Suppressor macrophage treated with lipopolysaccharide for 1 hour (primary cell): ENCODE results near the gene PTPRB.

Experiments
- DNase-seq, 3 donors: peaks; one replicate each; pipeline ENCODE4 v3.0.0-alpha.2; 2020 to 2022

PTPRB gene

DNA sequence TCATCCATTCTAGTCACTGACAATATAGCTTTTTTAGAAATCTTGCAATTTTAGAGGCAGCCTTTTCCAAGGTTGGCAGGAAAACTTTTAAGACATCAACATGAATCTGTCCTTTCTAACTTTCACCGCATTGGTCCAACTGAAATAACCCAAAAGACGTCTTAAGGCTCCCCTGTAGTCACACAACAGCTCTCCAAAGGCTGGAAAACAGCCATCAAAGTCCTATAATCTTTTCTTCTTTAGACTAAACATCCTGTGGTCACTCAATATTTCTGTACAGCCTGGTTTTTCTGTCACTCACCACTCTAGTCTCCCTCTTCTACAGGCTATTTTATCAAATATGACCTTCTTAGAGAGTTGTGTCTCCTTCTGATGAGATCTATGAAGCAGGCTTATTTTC, 4.5 kb upstream of the PTPRB start:
- DNase-seq: no peak

DNA sequence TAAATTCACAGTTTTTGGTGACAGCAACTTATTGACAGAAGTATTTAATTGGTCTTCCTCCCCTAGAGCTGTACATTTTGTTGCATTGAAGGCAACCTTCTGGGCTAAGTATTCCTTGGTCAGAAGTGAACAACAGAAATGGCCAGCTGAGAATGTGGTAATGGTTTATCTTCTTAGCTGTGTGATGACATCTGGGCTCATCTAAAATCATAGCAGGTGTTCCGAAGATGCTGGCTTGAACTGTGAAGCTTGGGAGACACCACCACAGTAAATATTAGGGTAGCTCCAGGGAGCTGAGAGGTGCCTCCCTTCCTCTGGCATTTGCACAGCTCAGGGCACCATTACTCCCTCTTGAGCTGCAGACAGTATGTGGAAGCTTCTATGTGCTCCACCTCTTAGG, 3.7 kb upstream of the PTPRB start:
- no peak for DNase-seq

DNA sequence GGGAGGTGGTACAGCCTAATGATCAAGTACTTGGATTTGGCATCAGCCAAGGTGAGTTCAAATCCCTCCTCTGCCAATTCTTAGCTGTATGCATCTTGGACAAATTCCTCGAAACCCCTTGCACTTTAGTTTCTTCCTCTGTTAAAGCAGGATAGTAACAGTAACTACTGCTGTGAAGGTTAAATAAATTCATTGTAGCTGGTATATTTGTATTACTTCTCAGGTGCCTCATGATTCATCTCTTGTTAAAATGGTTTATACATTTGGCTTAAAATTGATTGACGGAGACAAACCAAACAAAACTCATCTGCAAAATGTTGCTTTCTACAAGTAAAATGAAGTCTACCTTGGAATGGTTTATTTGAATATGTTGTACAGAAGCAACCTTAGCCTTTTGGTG, 2.3 kb upstream of the PTPRB start:
- no peak for DNase-seq

DNA sequence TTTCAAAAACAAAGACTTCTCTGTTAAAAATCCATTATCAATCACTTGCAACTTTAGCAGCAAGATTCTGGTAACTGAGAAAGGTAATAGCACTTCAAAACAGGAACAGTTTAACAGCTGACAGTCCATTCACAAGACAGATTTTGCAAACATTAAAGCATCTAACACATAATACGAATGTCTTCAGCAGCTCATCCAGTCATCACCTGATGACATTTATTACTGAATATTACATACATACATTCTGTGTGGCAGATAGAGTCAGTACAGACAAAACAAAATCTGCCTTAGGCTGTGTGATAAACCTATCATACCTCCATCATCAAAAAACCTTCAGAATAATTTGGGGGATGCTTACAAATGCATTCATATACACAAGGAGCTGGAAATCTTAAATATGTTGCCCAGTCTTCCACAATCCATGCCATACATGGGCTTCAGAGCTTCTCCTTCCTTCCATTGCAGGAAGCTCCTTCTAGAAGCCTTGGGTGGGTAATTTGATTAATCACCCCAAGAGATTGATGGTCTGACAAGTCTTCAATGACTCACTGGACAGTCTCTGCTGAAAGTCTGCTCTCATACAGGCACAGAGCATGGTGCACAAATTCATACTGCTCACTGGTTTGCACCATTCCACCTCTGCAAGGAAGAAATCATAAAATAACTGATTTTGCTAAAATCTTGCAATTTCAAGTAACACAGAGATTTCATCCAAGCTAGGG, 1.6 kb upstream of the PTPRB start:
- no peak for DNase-seq

DNA sequence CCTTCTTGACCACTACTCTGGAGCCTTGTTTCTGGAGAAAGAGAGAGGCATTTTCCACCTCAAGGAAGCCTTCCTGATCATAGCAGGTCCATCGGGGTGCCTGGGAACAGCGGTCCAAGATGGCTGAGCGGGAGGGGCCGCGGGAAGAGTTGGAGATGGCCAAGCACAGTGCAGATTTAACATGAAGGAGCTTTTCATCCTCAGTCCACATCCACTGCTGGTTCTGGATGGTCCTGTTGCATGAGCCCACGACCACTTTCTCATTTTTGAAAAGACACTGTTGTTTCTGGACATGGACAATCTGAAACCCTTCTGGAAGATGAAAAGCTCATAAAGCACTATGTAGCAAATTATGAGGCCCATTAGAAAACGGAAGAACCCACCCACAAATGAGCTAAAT, 1.5 kb downstream of the PTPRB start:
- no peak for DNase-seq

DNA sequence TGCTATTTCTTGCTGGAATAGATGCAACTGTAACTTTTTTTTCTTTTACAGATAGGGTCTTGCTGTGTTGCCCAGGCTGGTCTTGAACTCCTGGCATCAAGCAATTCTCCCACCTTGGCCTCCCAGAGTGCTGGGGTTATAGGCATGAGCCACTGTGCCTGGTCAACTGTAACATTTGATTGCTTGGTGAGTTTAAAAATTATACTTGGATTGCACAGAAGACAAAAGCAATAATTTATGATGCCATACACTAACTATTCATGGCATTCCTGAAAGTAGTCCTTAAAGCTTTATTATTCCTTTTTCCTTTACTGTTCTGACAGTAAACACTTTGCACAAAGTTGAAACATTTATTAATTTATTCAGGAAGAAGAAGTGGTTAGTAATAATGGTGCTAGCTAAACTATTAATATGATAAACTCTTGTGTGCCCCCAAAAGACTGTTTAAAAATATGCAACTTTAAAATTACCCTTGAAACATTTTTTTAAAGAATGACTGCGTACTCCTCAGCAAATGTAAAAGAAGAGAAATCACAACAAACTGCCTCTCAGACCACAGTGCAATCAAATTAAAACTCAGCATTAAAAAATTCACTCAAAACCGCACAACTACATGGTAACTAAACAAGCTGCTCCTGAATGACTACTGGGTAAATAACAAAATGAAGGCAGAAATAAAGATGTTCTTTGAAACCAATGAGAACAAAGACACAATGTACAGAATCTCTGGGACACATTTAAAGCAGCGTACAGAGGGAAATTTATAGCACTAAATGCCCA, 8.3 kb downstream of the PTPRB start:
- DNase-seq: no peak

DNA sequence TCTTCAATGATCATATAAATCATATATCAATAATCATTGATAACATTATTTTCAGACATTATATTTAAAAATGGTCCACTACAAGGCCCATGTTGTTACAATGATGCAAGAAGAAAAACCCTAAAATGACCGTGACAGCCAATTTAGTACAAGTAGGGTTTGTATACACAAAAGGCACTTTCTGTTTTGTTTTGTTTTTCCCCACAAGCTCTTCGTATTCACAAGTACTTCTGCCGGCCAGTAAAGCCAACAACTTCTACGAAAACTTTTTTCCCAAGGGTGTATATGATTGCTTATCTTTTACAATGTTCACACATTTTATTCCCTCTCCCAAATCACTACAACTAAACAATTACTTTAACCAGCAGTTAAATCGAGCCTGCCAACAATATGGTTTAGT, 9.6 kb downstream of the PTPRB start:
- no peak for DNase-seq

DNA sequence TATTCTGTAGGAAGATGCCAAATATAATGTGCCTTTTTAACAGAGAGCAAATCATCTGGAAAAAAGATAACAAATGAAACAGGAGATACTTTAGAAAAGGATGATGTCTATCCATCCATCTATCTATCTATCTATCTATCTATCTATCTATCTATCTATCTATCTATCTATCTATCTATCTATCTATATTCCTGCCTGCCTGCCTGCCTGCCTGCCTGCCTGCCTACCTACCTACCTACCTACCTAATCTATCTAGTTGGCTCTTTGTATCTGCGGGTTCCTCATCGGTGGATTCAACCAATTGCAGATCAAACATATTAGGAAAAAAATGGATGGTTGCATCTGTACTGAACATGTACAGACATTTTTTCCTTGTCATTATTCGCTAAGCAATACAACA, 11.0 kb downstream of the PTPRB start:
- DNase-seq: no peak

DNA sequence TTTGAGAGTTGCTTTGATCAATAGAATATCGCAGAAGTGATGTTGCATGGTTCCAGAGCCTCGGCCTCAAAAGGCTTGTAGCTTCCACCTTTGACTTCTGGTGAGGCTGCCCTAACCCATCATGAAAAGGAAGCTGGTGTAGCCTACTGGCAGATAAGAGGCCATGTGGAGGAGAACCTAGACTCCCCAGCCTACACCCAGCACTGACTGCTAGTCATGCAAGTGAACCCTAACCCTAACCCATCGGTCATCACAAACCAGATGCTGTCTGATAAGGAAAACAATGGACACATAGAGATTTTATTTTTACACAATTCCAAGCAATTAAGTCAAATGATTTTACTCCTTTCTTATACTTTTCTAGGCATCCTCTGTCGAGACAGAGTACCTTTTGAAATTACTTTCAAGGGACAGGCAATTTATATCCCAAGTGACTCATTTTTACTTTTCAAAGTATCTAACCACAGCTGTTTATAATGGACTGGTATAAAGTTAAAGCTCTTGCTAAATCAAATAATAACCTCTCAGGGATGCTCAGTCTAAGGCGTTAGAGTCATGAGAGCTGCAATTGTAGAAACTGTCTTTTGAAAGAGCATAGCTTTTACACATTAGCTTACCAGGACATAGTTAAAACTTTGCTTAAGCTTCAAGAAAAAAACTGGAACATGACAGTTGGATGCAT, 17.6 kb downstream of the PTPRB start:
- DNase-seq: no peak

DNA sequence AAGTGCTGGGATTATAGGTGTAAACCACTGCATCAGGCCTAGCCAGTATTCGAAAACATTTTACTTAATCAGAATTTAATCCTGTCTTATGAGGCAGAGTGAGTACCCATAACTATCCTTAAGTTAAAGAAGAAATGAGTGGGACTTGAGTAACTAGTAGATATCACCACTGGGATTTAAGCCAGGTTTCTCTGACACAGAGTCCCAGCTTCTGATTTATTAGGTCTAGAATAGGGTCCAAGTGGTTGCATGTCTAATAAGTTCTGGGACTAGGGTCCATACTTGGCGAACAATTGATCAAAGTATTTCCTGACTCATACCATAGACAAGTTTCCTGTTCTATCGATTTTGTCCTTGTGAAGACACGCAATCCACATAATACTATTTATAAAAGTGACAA, 18.9 kb downstream of the PTPRB start:
- no peak for DNase-seq

DNA sequence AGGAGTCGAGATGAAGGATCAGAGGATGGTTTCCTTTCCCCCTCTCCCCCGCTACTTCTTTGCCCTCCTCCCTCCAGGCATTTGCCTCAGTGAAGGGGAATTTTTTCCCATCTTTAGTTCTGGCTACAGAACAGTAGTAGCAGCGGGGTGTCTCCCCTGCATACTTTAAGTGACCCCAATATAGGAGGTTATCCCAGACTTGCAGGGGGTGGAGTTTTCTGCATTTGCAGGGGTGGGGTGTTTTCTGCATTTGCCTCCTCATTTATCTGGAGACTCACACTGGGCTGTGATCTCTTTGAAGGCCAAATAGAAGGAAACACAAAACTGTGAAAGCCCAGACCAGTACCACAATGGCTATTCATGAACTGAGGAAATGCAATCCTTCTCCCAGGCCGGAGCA, 19.8 kb downstream of the PTPRB start:
- no peak for DNase-seq

DNA sequence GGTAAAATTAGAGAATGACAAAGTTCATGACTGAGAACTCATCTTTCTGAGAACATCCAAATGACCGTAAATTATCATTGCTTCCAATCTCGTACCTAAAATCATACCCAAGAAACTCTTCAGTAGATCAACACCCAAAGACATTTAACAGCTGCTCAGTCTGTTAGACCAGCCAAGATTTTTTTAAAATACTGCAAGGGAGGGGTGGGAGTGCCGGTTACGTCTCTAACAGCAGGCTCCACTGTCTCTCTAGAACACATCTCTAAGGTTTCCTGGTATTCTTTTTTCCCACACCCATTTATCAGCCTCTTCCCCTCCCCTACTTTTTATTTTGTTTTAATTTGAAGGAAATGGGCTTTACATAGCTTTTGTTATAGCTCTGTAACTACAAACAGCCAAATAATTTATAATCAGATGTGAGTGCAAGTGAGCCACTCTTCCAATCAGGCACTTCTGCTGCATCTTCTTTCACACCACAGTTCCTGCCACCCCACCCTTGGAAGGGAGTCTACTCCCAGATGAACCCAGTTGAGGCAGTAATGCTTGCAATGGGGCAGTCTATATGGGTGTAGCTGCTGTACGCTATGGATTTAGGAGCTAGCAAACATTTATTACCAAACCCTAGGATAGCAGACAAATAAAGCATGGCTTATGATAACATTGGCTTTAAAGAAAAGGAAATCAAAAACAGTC, 21.9 kb downstream of the PTPRB start:
- no peak for DNase-seq

DNA sequence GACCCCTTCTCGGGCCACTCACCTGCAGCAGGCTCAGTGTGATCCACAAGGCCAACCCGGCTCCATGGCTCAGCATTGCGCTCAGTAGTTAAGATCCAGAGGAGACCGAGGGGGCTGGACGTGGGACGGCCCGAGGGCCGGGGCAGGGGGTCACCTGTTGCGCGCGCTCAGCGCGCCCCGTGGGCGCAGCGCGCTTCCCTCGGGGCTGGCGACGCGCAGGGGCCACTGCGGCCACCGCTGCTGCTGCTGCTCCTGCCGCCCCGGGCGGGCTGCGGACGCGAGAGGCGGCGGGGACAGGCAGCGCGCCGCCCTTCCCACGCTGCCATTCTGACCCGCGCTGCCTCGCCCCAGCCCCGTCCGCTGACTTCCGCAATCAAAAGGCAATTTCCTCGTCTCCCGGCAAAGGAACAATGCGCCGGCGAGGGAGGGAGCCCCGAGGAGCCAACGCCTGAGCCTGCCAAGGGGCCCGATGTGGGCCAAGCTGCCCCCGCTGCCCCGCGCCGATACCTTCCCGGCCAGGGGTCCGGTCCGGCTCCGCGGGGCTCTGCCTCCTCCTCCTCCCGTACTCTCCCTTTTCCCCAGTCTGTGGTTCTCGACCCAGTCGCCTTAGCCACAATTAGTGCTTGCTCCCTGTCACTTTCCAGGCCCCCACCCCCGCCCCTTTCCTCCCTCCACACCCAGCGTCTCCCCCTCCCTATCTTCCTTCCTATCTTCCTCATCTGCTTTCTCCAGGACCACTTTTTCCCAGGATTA, 27.3 kb downstream of the PTPRB start:
- DNase-seq: peak; percentile 50 to 79 (median 67)

DNA sequence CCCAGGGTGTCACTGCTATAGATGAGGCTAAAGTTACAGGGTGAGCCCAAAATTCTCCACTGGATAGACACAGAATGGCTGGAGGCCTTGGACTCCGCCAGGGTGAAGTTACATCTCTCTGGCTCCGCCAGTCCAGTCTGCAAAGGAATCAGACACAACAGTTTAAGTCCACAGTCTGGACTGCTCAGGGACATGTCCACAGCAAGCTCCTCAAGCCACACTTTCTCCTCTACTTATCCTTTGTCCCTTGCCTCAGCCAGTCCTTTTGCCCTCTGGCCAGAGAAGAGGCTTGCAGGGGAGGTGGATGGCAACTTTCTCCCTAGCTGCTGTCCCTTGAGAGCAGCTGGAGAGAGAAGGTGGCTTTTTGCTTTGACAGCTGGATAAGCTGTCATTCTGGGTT, 28.0 kb downstream of the PTPRB start:
- DNase-seq: no peak

DNA sequence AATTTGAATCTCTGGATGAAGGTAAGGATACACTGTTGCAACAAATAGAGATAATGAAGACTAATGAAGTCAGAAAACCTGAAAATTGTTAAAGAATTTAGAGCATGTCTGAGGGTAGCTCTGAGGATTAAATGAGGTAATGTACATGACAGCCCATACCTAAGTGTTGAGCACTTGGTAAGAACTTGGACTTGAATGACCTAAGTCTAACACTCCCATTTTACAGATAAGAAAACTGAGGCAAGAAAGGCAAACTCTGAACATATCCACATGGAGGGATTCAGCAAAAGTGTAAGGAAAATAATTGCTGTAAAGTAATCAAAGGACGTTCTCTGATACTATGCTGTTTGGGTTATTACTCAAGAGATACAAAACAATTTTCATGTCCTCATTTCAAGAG, 29.0 kb downstream of the PTPRB start:
- DNase-seq: no peak

DNA sequence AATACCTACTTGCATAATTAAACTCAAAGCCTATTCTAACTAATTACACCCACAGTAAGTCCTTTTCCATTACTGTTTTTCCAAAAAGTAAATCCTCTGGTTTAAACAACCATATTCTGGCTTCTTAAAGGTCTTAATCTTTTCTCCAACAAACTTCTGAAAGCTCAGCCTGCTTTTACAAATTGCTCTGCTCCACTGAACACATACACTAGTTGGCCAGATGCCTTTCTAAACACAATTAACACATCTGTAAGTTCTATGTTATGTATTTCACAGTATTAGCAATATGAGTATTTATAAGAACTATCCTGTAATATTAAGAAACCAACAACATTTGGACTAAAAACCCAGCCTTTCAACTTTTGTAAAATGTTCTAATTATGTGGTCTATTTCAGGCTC, 30.1 kb downstream of the PTPRB start:
- no peak for DNase-seq

DNA sequence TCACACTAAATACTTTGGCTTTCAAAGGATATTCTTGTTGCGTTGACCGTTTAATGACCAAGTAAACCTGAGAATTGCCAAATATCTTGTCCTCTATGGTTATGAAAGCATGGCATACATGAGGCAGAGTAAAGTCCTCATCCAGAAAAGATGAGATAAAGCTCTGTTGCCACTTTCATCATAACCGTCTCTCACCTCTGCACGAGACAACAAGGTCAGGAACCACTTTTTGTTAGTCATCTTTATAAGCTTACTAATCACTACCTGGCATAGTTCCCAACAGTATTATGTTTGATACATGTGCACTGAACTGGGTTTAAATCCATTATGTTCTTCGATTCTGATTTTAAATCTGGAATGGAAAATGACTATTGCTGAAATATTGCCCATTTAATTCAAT, 31.3 kb downstream of the PTPRB start:
- DNase-seq: no peak

DNA sequence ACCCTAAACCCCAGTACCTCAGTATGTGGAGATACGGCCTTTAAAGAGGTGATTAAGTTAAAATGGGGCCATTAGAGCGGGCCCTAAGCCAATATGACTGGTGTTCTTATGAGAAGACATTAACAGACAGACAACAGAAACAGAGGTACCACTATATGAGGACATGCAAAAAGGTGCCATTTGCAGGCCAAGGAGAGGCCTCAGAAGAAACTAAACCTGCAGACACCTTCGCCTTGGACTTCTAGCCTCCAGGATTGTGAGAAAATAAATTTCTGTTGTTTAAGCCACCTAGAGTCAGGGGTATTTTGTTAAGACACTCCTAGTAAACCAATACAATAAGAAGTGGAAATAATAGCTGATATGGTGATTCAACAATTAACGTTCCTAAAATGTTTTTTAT, 32.6 kb downstream of the PTPRB start:
- no peak for DNase-seq

DNA sequence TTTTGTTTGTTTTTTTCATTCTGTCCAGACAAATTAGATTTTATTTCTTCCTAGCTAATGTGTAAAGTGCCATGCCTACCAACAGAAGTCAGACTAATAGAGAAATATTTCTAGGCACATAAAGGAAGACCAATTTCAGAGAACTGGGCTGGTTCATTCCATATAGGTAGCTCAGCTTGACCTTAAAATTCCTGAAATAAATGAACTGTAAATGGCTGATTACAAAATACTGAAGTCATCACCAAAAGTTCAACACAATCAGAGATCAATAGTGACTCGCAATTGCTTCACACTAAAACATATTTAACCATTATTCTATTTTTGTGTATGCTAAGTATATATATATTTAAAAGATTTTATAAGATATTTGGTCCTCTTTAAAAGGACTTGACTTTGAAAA, 34.2 kb downstream of the PTPRB start:
- DNase-seq: no peak

DNA sequence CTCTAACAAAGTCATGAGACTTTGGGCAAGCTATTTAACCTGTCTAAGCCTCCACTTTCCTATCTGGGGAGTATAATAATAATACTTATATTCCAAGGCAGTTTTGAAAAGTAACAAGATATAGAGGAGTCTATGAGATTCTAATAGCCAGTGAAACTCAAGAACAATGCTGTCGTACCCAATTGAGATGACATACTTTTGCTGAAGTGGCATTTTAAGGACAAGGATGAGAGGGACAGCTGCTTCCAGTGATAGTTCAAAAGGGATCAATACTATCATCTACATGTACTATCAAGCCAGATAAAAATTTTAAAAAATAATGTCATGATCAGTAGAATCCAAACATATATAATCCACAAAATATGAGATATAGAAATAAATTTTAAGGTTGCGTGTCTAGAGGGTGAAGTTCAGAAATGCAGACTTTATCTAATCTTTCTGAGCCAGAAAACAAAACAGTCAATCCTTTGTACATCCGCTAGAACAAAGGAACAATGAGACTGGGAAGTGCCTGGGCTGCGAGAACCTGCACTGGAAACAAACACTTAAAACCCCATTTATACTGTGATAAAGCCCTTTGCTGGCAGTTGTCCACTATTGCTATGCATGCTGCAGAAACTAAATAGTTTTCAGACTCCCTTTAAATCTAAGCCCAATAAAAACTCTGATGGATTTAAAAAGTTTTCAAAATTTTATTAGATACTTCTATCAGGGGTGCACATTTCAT, 38.6 kb downstream of the PTPRB start:
- no peak for DNase-seq

DNA sequence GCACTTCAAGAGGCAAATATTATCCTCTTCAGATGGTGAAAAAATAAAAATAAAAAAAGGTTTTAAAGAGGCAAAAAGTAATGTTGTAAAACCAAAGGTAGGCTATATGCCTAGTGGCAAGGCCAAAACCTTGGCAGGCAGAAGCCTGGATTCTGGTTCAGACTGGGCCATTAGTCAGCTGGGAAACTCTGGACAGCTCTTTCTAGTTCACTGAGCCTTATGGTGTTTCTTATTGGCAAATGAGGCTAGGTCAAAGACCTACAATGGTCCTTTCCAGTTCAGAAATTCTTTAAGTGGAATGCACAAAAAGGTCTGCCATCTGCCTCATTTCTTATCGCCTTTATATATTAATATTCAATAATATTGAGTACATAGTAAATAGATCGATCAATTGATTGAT, 44.6 kb downstream of the PTPRB start:
- no peak for DNase-seq
